Endodermal cell (in vitro differentiated cells): ENCODE measurements around the gene PDCD10. TPM values are rescaled to one million over a fixed set of nuclear protein-coding genes. Genes with fewer than 3 reads are reported as not detected.

Source experiments
- DNase-seq: peaks from one replicate; pipeline ENCODE4 v3.0.0-alpha.2; 2017
- H3K27ac ChIP-seq: 2 replicates; pipeline ENCODE4 v1.5.1; 2013; ENCODE audit warnings: mild to moderate bottlenecking, low read depth, low read length, moderate library complexity
- H3K27me3 ChIP-seq: 2 replicates; pipeline ENCODE4 v1.6.1; 2013; ENCODE audit warnings: mild to moderate bottlenecking, low read length, moderate library complexity; ENCODE audit not compliant: insufficient read depth, control insufficient read depth, poor library complexity, severe bottlenecking
- H3K36me3 ChIP-seq: 2 replicates; pipeline ENCODE4 v1.7.0; 2013; ENCODE audit warnings: mild to moderate bottlenecking, low read length, moderate library complexity; ENCODE audit not compliant: control insufficient read depth, insufficient read depth
- H3K4me1 ChIP-seq: one replicate; pipeline ENCODE4 v1.7.0; 2013; ENCODE audit warnings: low read length; ENCODE audit not compliant: control insufficient read depth, insufficient read depth
- H3K4me3 ChIP-seq: 2 replicates; pipeline ENCODE4 v1.5.1; 2013; ENCODE audit warnings: mild to moderate bottlenecking, low read length, moderate library complexity
- H3K9ac ChIP-seq: 2 replicates; pipeline ENCODE4 v1.6.1; 2013; ENCODE audit warnings: mild to moderate bottlenecking, low read length, moderate library complexity; ENCODE audit not compliant: poor library complexity, severe bottlenecking; ENCODE audit errors: extremely low read depth
- H3K9me3 ChIP-seq: 2 replicates; pipeline ENCODE4 v1.6.1; 2013; ENCODE audit warnings: mild to moderate bottlenecking, low read length, moderate library complexity; ENCODE audit not compliant: control insufficient read depth
- H3K27ac Mint-ChIP-seq: 2 replicates; pipeline ENCODE4 v1.8.0; 2020; ENCODE audit warnings: mixed read lengths
- H3K27me3 Mint-ChIP-seq: 2 replicates; pipeline ENCODE4 v1.8.0; 2021; ENCODE audit warnings: mild to moderate bottlenecking, mixed read lengths; ENCODE audit not compliant: insufficient read depth
- H3K36me3 Mint-ChIP-seq: 2 replicates; pipeline ENCODE4 v1.8.0; 2020; ENCODE audit warnings: low read depth, mixed read lengths
- H3K4me1 Mint-ChIP-seq: 2 replicates; pipeline ENCODE4 v1.8.0; 2020; ENCODE audit warnings: mixed read lengths
- H3K4me3 Mint-ChIP-seq: 2 replicates; pipeline ENCODE4 v1.8.0; 2020; ENCODE audit warnings: mild to moderate bottlenecking, moderate library complexity, mixed read lengths
- H3K9me3 Mint-ChIP-seq: 2 replicates; pipeline ENCODE4 v1.8.0; 2020; ENCODE audit warnings: mild to moderate bottlenecking, mixed read lengths
- WGBS, 2 experiments: methylation state at CpG; one replicate each; pipeline versions ENCODE4 v1.1.5 to v1.1.7; 2013; ENCODE audit warnings: missing lambda C conversion rate in 2 of 2, mixed read lengths in 1 of 2; ENCODE audit not compliant: insufficient coverage in 1 of 2, insufficient read length in 1 of 2; 5-methylcytosine and 5-hydroxymethylcytosine counted together
- total RNA-seq, 2 donors: library from RNA; stranded (reverse); fragmentation: NEBNext Ultra II Directional in 1 of 2; extraction: Animal tissue kit (Norgen Biotek cat#: 25700) in 1 of 2; gene quantifications; 2 replicates in 1 of 2; 3 replicates in 1 of 2; pipeline ENCODE4 v1.2.1, GENCODE V29; 2021
- TF ChIP-seq, protein P1 (sequence below): fragments of 200-600 bp; sonication (generic); conservative IDR thresholded peaks from 2 replicates; pipeline ENCODE4 v1.5.0; 2021; ENCODE audit warnings: antibody characterized with exemption, mild to moderate bottlenecking

PDCD10 gene
- total RNA-seq, 2 donors from 2014 or later, result 75.2 to 84.8 TPM

DNA sequence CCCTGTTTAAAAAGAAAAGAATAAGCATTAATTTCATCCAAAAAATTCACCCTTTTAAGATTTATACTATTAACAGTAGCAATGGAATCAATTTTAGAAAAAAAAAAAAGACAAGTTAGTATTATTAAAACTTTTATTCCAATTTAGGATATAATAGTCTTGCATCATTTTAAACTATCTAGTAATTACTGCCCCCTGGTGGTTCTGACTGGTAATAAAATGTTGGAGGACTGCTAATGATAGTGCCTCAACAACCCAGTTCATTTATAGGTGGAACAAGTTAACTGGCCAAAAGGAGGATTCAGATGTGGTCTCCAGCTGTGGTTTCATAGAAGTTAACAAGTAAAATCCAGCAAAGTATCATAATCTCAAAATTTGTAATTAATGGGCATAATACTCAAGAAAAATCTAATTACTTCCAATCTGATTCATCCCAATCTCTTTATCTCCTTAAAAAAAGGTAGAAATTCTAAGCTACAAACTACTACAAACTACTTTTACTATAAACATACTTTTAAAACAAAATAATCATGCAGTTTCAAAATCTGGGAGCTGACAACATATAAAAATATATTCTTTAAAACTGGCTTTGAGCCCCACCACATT, 50.2 kb downstream of the PDCD10 start:
- Mint-ChIP-seq H3K27me3 (no peaks in the 10 kb centered on the region), H3K9me3 (no peaks in the 10 kb centered on the region)

DNA sequence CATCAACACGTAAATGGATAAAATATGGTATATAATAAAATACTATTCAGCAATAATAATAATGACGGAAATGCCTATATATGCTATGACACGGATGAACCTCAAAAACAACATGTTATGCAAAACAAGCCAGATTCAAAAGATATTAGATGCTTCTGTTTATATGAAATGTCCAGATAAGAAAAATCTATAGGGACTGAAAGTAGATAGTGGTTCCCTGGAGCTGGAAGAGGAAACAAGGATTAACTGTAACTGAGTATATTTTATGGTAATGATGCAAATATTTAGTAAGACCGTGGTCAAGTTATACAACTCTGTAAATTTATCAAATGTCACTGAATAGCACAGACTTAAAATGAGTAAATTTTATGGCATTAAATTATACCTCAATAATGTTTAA, 55.2 kb downstream of the PDCD10 start:
- Histone ChIP-seq H3K27me3 (no peaks in the 10 kb centered on the region), H3K9ac (no peak overlapping the region), H3K36me3 (peaks cover 85% of the 10 kb centered on the region), H3K4me1 (no peaks in the 10 kb centered on the region), H3K9me3 (peaks cover 40% of the 10 kb centered on the region), H3K27ac (no peak overlapping the region), H3K4me3 (no peak overlapping the region)
- TF ChIP-seq, protein P1, sequence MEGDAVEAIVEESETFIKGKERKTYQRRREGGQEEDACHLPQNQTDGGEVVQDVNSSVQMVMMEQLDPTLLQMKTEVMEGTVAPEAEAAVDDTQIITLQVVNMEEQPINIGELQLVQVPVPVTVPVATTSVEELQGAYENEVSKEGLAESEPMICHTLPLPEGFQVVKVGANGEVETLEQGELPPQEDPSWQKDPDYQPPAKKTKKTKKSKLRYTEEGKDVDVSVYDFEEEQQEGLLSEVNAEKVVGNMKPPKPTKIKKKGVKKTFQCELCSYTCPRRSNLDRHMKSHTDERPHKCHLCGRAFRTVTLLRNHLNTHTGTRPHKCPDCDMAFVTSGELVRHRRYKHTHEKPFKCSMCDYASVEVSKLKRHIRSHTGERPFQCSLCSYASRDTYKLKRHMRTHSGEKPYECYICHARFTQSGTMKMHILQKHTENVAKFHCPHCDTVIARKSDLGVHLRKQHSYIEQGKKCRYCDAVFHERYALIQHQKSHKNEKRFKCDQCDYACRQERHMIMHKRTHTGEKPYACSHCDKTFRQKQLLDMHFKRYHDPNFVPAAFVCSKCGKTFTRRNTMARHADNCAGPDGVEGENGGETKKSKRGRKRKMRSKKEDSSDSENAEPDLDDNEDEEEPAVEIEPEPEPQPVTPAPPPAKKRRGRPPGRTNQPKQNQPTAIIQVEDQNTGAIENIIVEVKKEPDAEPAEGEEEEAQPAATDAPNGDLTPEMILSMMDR, result no peak
- no peaks in the 10 kb centered on the region for H3K4me1 Mint-ChIP-seq
- H3K36me3 Mint-ChIP-seq, result peaks cover 67% of the 10 kb centered on the region
- H3K27me3 Mint-ChIP-seq, result no peaks in the 10 kb centered on the region
- H3K4me3 Mint-ChIP-seq, result no peak overlapping the region
- 93% methylated on average over 3 of the region's 4 CpGs; no CpG with 5 or more reads in 1 of the 2 experiments for WGBS, 2 experiments
- peaks cover 20% of the 10 kb centered on the region for H3K9me3 Mint-ChIP-seq
- H3K27ac Mint-ChIP-seq, result no peak overlapping the region
- DNase-seq, result no peak

More for the DNA sequence above, 50.2 kb downstream of the PDCD10 start:
- Mint-ChIP-seq H3K4me1 (no peaks in the 10 kb centered on the region), H3K27ac (no peak overlapping the region), H3K36me3 (peaks cover 33% of the 10 kb centered on the region), H3K4me3 (no peak overlapping the region)
- TF ChIP-seq, protein P1, result peak; percentile 89
- Histone ChIP-seq H3K4me1 (no peaks in the 10 kb centered on the region), H3K27ac (no peak overlapping the region), H3K4me3 (no peak overlapping the region), H3K36me3 (peaks cover 84% of the 10 kb centered on the region), H3K9ac (no peak overlapping the region), H3K27me3 (no peaks in the 10 kb centered on the region), H3K9me3 (no peaks in the 10 kb centered on the region)
- DNase-seq, result peak; percentile 82

DNA sequence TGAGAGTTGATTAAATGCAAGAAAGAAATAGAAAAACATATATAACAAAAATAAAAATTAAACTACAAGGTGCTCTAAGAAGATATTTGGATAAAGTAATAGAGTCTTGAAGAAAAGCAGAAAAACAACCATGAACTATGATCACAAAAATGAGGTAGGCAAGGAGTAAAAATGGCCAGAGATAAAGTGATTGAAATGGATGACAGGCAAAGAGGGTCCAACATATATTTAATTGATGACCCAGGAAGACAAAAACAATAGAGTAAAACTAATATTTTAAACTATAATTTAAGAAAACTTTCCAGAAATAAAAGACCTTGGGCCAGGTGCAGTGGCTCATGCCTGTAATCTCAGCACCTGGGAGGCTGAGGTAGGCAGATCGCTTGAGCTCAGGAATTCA, 58.8 kb downstream of the PDCD10 start:
- H3K27me3 Mint-ChIP-seq, result no peaks in the 10 kb centered on the region
- peaks cover 3% of the 10 kb centered on the region for H3K4me1 ChIP-seq
- no peak overlapping the region for H3K4me3 Mint-ChIP-seq
- H3K27ac ChIP-seq, result no peak overlapping the region
- no peaks in the 10 kb centered on the region for H3K27me3 ChIP-seq
- H3K4me1 Mint-ChIP-seq, result peaks cover 10% of the 10 kb centered on the region
- WGBS, 2 experiments, result 96% methylated on average over 1 of the region's 1 CpG; no CpG with 5 or more reads in 1 of the 2 experiments
- H3K36me3 Mint-ChIP-seq, result peaks cover 73% of the 10 kb centered on the region
- DNase-seq, result no peak
- H3K27ac Mint-ChIP-seq, result no peak overlapping the region
- no peak overlapping the region for H3K9ac ChIP-seq
- peaks cover 73% of the 10 kb centered on the region for H3K36me3 ChIP-seq
- H3K4me3 ChIP-seq, result no peak overlapping the region
- TF ChIP-seq, protein P1, result no peak
- H3K9me3 ChIP-seq, result peaks cover 63% of the 10 kb centered on the region
- peaks cover 24% of the 10 kb centered on the region for H3K9me3 Mint-ChIP-seq
